ENCODE measurements around the gene TTC28. TPM values are rescaled to one million over a fixed set of nuclear protein-coding genes. Genes with fewer than 3 reads are reported as not detected.

TTC28 gene
- total and polyA plus RNA-seq, 12 donors: 2.1 to 27.7 (median 20.4) TPM

DNA sequence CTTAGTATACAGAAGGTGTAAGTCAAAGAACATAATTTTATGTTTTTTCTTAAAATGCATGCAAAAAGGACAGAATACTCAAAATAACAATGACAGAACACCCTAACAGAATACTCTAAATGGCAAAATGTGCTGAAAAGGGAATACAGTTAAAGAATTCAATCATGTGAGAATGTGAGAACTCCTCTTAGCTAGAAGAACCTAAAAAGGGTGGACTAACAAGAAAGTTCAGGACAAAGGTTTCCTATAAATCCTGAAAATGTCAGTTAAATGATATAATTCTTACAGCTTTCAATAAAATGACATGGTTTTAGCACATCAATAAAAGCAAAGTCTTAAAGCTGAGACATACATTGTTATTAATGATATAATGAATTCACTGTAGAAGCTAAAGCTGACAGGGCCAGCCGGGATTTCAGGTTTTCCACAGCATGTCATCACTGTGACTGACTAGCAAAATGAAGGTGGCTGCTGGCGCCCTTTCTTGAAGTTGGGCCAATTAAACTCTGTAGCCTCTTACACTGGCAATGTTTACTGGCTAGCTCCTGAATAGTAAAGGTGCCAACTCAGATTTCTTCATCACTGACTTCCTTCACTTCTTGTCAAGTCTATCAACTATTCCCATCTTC lies 244.4 kb downstream of the TTC28 start:
- H3K27ac ChIP-seq: peak overlapping the region in 3 of 10 donors; percentile 35 to 55 (median 47)
- intact Hi-C loops (cut with DNase I): loop anchor here in 1 of 10 donors (5.0 kb wide), 1 partner anchor 138 kb away; no protein-coding TSS in a partner anchor
- H3K9me3 ChIP-seq: no peaks in the 10 kb centered on the region
- peaks cover 3 to 59% (median 34%) of the 10 kb centered on the region in 9 donors for H3K4me1 ChIP-seq
- no peaks in the 10 kb centered on the region for H3K36me3 ChIP-seq
- H3K4me3 ChIP-seq: no peak overlapping the region
- DNase-seq (peak in 1 of 2 donors; percentile 56), ATAC-seq (peak; percentile 65 to 90 (median 84))
- TF ChIP-seq, protein P1, sequence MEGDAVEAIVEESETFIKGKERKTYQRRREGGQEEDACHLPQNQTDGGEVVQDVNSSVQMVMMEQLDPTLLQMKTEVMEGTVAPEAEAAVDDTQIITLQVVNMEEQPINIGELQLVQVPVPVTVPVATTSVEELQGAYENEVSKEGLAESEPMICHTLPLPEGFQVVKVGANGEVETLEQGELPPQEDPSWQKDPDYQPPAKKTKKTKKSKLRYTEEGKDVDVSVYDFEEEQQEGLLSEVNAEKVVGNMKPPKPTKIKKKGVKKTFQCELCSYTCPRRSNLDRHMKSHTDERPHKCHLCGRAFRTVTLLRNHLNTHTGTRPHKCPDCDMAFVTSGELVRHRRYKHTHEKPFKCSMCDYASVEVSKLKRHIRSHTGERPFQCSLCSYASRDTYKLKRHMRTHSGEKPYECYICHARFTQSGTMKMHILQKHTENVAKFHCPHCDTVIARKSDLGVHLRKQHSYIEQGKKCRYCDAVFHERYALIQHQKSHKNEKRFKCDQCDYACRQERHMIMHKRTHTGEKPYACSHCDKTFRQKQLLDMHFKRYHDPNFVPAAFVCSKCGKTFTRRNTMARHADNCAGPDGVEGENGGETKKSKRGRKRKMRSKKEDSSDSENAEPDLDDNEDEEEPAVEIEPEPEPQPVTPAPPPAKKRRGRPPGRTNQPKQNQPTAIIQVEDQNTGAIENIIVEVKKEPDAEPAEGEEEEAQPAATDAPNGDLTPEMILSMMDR (IDR thresholded peaks at IDR 0.05): no peak
- no peaks in the 10 kb centered on the region for H3K27me3 ChIP-seq
- 45 to 68% methylated on average over 2 of the region's 2 CpGs for WGBS, 2 donors

DNA sequence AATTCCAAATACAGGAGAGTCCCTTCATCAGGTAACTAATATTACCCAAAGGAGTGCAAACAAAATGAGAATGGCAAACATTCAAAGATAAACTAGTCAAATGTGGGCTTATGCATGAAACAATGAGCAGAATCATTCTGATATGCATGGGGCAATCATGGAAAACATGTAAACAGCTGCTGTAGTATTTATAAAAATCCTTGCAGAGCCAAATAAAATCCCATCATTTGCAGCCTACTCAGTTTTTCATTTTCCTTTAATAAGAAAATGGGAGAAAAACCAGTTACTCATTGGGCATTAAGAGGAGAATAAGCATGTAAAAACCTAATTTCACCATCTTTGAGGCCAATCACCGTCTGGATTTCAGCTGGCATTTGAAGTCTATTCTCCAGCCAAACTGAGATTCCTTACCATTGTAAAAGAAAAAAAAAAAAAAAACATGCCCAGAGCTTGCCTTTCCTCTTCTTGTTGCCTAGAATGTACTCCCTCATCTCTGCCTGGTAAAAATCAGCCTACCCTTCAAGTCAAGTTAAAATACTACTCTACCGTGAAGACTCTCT lies 249.1 kb downstream of the TTC28 start:
- Histone ChIP-seq H3K4me3 (no peak overlapping the region), H3K36me3 (no peaks in the 10 kb centered on the region), H3K4me1 (peaks cover 0 to 52% (median 26%) of the 10 kb centered on the region in 9 donors), H3K9me3 (no peaks in the 10 kb centered on the region), H3K27me3 (no peaks in the 10 kb centered on the region), H3K27ac (no peak overlapping the region)
- intact Hi-C loops (cut with DNase I): no loop called here
- DNase-seq (no peak), ATAC-seq (no peak)
- TF ChIP-seq, protein P1 (IDR thresholded peaks at IDR 0.05): no peak
- 53 to 58% methylated on average over 2 of the region's 2 CpGs for WGBS, 2 donors

DNA sequence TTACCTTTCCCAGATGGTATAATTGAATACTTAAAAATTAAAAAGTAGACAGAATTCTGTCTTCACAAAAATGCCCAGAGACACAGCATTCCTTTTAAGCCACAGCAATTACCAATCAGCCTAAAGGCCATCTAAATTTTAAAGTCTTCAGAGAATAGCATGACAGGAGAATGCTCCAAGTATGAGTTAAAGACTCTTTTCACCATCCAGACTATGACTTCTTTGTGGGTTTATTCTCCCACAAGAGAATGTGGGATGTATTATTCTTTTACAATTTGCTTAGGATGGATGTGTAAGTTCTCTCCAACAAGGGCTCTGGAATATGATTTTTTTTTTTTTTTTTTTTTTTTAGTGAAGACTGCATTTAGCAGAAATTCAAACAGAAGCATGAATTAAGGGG lies 249.9 kb downstream of the TTC28 start:
- no peak overlapping the region for H3K4me3 ChIP-seq
- DNase-seq (no peak), ATAC-seq (no peak)
- H3K9me3 ChIP-seq: no peaks in the 10 kb centered on the region
- H3K36me3 ChIP-seq: no peaks in the 10 kb centered on the region
- H3K27me3 ChIP-seq: no peaks in the 10 kb centered on the region
- intact Hi-C loops (cut with DNase I): no loop called here
- TF ChIP-seq, protein P1 (IDR thresholded peaks at IDR 0.05): no peak
- H3K27ac ChIP-seq: no peak overlapping the region
- H3K4me1 ChIP-seq: peaks cover 0 to 52% (median 19%) of the 10 kb centered on the region in 9 donors

DNA sequence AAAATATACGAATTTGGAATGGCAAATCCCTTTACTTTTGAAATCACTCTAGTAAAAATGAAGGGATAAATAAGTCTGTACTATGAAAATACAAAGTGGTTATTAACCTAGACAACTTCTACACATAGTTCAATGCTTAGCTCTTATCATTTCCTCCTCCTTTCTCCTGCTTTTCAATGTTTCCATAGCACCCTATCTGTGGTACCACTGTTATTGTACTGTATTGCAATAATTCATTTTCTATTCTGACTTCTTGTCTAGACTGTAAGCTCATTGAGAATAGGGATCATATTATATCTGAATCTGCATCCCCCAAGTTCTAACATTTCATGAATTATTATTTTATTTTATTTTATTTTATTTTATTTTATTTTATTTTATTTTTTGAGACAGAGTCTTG lies 251.4 kb downstream of the TTC28 start:
- no peaks in the 10 kb centered on the region for H3K27me3 ChIP-seq
- no peaks in the 10 kb centered on the region for H3K9me3 ChIP-seq
- intact Hi-C loops (cut with DNase I): no loop called here
- TF ChIP-seq, protein P1 (IDR thresholded peaks at IDR 0.05): no peak
- H3K4me3 ChIP-seq: no peak overlapping the region
- DNase-seq (no peak), ATAC-seq (no peak)
- no peak overlapping the region for H3K27ac ChIP-seq
- peaks cover 0 to 54% (median 19%) of the 10 kb centered on the region in 9 donors for H3K4me1 ChIP-seq
- 88 to 95% methylated on average over 1 of the region's 1 CpG for WGBS, 2 donors
- no peaks in the 10 kb centered on the region for H3K36me3 ChIP-seq
